A549 (cell line): ENCODE data around the gene IFRD2.

Experiments used
- CEBPB ChIP-seq, 2 experiments: fragments of >200 bp in 1 of 2; sonication (Bioruptor Twin) in 1 of 2; formaldehyde crosslinking in 1 of 2; IDR thresholded peaks; 2 replicates each; pipeline ENCODE4 v1.6.1; 2012 to 2016
- RFX5 ChIP-seq: fragments of 450-650 bp; IDR thresholded peaks from 2 replicates; pipeline ENCODE4 v1.7.1; 2014; ENCODE audit warnings: antibody characterized with exemption, mild to moderate bottlenecking, moderate library complexity
- RNF2 ChIP-seq: fragments of 200-600 bp; sonication (generic); IDR thresholded peaks from 2 replicates; pipeline ENCODE4 v1.6.1; 2016; ENCODE audit warnings: low read depth, mild to moderate bottlenecking, antibody characterized with exemption, moderate library complexity, borderline replicate concordance
- TF ChIP-seq, protein P1 (sequence below): fragments of >200 bp; sonication (Bioruptor Twin); formaldehyde crosslinking; IDR thresholded peaks from 3 replicates; pipeline ENCODE4 v1.5.1; 2016

DNA sequence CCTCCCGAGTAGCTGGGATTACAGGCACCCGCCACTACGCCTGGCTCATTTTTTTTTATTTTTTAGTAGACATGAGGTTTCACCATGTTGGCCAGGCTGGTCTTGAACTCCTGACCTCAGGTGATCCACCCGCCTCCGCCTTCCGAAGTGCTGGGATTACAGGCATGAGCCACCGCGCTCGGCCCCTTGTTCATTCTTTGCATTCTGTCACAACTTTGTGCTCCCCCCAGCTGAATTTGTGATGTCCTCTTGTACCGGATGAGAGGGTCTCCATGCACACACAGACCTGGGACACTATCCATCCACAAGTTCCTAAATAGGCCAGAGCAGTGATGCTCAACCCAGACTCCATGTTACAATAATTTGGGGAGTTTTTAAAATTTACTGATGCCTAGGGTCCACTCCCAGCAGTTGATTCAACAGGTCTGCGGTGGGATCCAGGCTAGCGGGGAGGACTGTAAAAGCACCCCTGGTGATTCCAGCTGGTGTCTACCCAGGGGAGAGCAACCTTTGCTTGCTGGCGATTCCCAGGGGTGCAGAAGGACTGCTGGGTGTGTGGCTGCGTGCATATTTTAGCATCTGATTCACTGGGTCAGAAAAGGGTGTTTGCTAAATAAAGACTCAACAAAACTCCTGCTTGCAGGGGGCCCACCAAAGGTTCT, 47.4 kb upstream of the IFRD2 start:
- TF ChIP-seq, protein P1, sequence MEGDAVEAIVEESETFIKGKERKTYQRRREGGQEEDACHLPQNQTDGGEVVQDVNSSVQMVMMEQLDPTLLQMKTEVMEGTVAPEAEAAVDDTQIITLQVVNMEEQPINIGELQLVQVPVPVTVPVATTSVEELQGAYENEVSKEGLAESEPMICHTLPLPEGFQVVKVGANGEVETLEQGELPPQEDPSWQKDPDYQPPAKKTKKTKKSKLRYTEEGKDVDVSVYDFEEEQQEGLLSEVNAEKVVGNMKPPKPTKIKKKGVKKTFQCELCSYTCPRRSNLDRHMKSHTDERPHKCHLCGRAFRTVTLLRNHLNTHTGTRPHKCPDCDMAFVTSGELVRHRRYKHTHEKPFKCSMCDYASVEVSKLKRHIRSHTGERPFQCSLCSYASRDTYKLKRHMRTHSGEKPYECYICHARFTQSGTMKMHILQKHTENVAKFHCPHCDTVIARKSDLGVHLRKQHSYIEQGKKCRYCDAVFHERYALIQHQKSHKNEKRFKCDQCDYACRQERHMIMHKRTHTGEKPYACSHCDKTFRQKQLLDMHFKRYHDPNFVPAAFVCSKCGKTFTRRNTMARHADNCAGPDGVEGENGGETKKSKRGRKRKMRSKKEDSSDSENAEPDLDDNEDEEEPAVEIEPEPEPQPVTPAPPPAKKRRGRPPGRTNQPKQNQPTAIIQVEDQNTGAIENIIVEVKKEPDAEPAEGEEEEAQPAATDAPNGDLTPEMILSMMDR, result no peak
- TF ChIP-seq CEBPB (IDR thresholded peaks at IDR 0.05) (no peak), RNF2 (no peak), RFX5 (no peak)
